SK-N-SH treated with all-trans-retinoic acid at 6 μM for 48 hours (cell line): ENCODE data around the gene XAGE2.

Experiments
- ARNTL ChIP-seq: fragments of 450-650 bp; formaldehyde crosslinking; IDR thresholded peaks from 2 replicates; pipeline ENCODE4 v1.5.0; 2020; ENCODE audit warnings: low read depth, mild to moderate bottlenecking, moderate library complexity, borderline replicate concordance
- CREB5 ChIP-seq: fragments of 250-450 bp; sonication (Bioruptor Pico); IDR thresholded peaks from 2 replicates; pipeline ENCODE4 v1.5.1; 2020; ENCODE audit warnings: low read depth, mild to moderate bottlenecking, moderate library complexity
- GLIS3 ChIP-seq: fragments of 250-450 bp; sonication (Bioruptor Pico); IDR thresholded peaks from 2 replicates; pipeline ENCODE4 v1.5.0; 2020; ENCODE audit warnings: mild to moderate bottlenecking, moderate library complexity
- OSR1 ChIP-seq: fragments of 250-450 bp; sonication (Bioruptor Pico); IDR thresholded peaks from 2 replicates; pipeline ENCODE4 v1.8.0; 2022; ENCODE audit warnings: moderate library complexity, mild to moderate bottlenecking, inconsistent platforms
- PATZ1 ChIP-seq: fragments of 250-450 bp; sonication (Bioruptor Pico); IDR thresholded peaks from 2 replicates; pipeline ENCODE4 v1.8.0; 2020; ENCODE audit warnings: mild to moderate bottlenecking, moderate library complexity, borderline replicate concordance
- PPARA ChIP-seq: fragments of 250-450 bp; sonication (Bioruptor Pico); IDR thresholded peaks from 2 replicates; pipeline ENCODE4 v1.5.0; 2020; ENCODE audit warnings: mild to moderate bottlenecking, borderline replicate concordance
- ZFP3 ChIP-seq: fragments of 250-450 bp; sonication (Bioruptor Pico); IDR thresholded peaks from 2 replicates; pipeline ENCODE4 v1.5.0; 2020; ENCODE audit warnings: mild to moderate bottlenecking, moderate library complexity
- ZFP30 ChIP-seq: fragments of 450-650 bp; formaldehyde crosslinking; IDR thresholded peaks from 2 replicates; pipeline ENCODE4 v1.5.0; 2022; ENCODE audit warnings: mild to moderate bottlenecking, moderate library complexity

- TF ChIP-seq PATZ1 (CRISPR knock-in tag) (no peak), PPARA (CRISPR knock-in tag) (no peak), ARNTL (CRISPR knock-in tag) (no peak), GLIS3 (CRISPR knock-in tag) (no peak), ZFP30 (CRISPR knock-in tag) (no peak), CREB5 (CRISPR knock-in tag) (no peak), OSR1 (CRISPR knock-in tag) (no peak), ZFP3 (CRISPR knock-in tag) (no peak)
These were observed 27.3 kb upstream of the XAGE2 start for GRCh38 chrX:52341493-52341892.
